BLaER1 treated with 17β-estradiol and CSF1 and Interleukin-3, amounts not matched to agents 10 nM and 100 nM (cell line): ENCODE data around the gene FBLN2.

Experiments
- H3K27ac ChIP-seq, 11 experiments: shearing (Covaris generic); formaldehyde crosslinking; 2 replicates each; pipeline ENCODE4 v1.8.1; 2022
- H3K27me3 ChIP-seq, 11 experiments: shearing (Covaris generic); formaldehyde crosslinking; 2 replicates each; pipeline ENCODE4 v1.8.1; 2022
- H3K36me3 ChIP-seq, 11 experiments: shearing (Covaris generic); formaldehyde crosslinking; 2 replicates each; pipeline ENCODE4 v1.8.1; 2022
- H3K4me1 ChIP-seq, 10 experiments: shearing (Covaris generic); formaldehyde crosslinking; 2 replicates each; pipeline ENCODE4 v1.8.1; 2022
- H3K4me2 ChIP-seq, 11 experiments: shearing (Covaris generic); formaldehyde crosslinking; 2 replicates each; pipeline ENCODE4 v1.8.1; 2022
- H3K4me3 ChIP-seq, 10 experiments: shearing (Covaris generic); formaldehyde crosslinking; 2 replicates each; pipeline ENCODE4 v1.8.1; 2022
- H3K9ac ChIP-seq, 11 experiments: shearing (Covaris generic); formaldehyde crosslinking; 2 replicates each; pipeline ENCODE4 v1.8.1; 2022
- H3K9me3 ChIP-seq, 11 experiments: shearing (Covaris generic); formaldehyde crosslinking; replicated peaks in 1 of 11; 2 replicates each; pipeline ENCODE4 v1.8.1; 2022
- H4K20me1 ChIP-seq, 11 experiments: shearing (Covaris generic); formaldehyde crosslinking; 2 replicates each; pipeline ENCODE4 v1.8.1; 2022
- Cebpa-rat ChIP-seq, 11 experiments: shearing (Covaris generic); IDR thresholded peaks; 2 replicates each; pipeline ENCODE4 v1.8.1; 2022

FBLN2 gene

DNA sequence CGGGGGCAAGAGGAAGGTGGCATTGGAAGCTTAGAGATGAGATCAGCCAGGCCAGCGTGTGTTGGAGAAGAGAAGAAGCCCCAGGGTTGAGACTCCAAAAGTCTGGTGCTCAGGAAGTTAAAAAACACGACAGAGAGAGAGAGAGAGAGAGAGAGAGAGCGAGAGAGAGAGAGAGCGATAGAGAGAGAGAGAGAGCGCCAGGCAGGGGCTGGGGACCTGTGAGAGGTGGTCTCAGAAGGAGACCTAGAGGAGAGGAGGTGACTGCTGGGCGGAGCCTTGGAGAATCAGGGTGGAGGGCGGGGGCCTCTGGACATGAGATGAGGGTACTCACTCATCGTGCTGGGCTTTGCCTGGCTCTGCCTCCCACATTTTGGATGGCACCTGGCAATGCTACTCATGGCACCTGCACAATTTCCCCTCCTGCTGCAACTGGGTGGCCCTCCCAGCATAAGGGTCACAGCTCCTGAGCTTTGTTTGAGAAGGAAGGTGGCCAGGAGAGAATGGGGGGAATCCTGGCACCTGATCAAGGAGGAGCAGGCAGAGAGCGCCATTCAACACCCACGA, 51.0 kb downstream of the FBLN2 start:
- Histone ChIP-seq H3K27ac (no peak overlapping the region), H3K27me3 (no peaks in the 10 kb centered on the region)

DNA sequence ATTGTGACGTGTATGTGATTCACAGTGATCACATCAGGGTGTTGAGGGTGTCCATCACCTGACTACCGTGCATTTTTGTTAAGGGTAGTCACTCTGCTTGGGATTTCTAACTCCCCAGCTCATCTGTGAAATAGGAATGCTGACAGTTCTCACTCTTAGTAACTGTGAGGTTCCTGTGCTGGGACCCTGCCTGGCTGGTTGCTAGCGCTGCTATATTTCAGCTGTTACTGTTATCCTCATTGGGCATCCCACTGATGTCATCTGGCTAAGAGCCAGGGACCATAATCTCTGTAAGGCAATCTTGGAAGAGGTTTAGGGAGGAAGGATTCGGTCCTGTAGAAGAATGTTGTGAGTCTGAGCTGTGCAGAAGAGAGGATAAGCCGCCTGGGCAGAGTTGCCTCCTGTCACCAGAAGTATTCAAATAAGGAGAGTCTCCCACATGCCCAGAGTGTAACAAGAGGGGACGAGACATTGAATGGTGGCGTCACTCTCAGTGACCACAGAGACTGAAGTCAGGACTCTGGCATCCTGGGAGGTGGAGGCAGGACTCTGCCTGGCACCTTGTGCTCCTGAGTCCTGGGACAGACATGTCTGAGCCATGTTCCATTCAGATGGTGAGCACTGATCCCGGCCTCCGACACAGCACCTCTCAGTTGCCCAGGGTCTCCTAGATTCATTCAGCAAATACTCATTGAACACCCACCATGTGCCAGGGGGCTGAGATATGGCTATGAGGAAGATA, 52.2 kb downstream of the FBLN2 start:
- Histone ChIP-seq H3K4me1 (peaks cover 0 to 23% (median 16%) of the 10 kb centered on the region in 10 experiments; a peak in 16 of 20 replicates), H3K27ac (no peak overlapping the region), H4K20me1 (no peaks in the 10 kb centered on the region), H3K4me3 (no peak overlapping the region), H3K9me3 (no peaks in the 10 kb centered on the region), H3K27me3 (no peaks in the 10 kb centered on the region), H3K36me3 (no peaks in the 10 kb centered on the region), H3K9ac (no peak overlapping the region), H3K4me2 (no peak overlapping the region)
- TF ChIP-seq Cebpa-rat (IDR thresholded peaks at IDR 0.05): no peak

More for the DNA sequence above, 51.0 kb downstream of the FBLN2 start:
- Histone ChIP-seq H3K4me3 (no peak overlapping the region), H4K20me1 (no peaks in the 10 kb centered on the region), H3K36me3 (no peaks in the 10 kb centered on the region), H3K9me3 (no peaks in the 10 kb centered on the region), H3K4me1 (peaks cover 0 to 23% (median 16%) of the 10 kb centered on the region in 10 experiments; a peak in 16 of 20 replicates), H3K9ac (no peak overlapping the region), H3K4me2 (no peak overlapping the region)
- no peak for TF ChIP-seq Cebpa-rat (IDR thresholded peaks at IDR 0.05)

DNA sequence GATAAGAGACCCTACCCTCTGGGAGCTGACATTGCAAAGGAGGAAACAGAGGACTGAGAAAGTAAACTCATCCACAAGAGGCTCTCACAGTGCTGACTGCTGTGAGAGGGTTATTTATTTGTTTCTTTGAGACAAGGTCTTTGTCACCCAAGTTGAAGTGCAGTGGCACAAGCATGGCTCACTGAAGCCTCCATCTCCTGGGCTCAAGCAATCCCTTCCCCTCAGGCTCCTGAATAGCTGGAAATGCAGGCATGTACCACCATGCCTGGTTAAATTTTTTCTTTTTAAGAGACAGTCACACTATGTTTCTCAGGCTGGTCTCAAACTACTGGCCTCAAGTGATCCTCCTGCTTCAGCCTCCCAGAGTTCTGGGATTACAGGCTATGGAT, 52.8 kb downstream of the FBLN2 start:
- H3K27me3 ChIP-seq: no peaks in the 10 kb centered on the region
- no peaks in the 10 kb centered on the region for H4K20me1 ChIP-seq
- H3K4me2 ChIP-seq: no peak overlapping the region
- TF ChIP-seq Cebpa-rat (IDR thresholded peaks at IDR 0.05): no peak
- no peak overlapping the region for H3K4me3 ChIP-seq
- H3K27ac ChIP-seq: no peak overlapping the region
- H3K9me3 ChIP-seq: no peaks in the 10 kb centered on the region
- no peaks in the 10 kb centered on the region for H3K36me3 ChIP-seq
- H3K4me1 ChIP-seq: peaks cover 0 to 22% (median 16%) of the 10 kb centered on the region in 10 experiments; a peak in 16 of 20 replicates
- no peak overlapping the region for H3K9ac ChIP-seq

DNA sequence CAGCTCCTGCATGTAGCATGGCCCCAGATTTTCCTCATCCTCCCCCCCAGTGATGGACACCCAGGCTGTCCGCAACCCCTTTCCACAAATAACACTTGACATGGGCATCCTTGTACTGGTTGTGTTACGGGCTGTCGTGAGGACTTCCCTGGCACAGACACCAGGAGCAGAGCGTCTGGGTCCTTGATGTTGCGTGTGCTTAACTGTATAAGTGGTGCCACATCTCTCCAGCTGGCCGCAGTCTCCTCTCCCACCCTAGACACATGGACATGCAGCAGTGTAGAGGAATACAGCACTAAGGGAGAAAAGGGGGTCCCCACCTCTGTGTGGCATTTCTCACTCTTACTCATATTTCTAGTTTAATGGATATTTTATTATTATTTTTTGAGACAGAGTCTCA, 56.6 kb downstream of the FBLN2 start:
- Histone ChIP-seq H4K20me1 (no peaks in the 10 kb centered on the region), H3K36me3 (no peaks in the 10 kb centered on the region), H3K4me1 (no peaks in the 10 kb centered on the region), H3K9ac (no peak overlapping the region), H3K4me3 (no peak overlapping the region), H3K27me3 (no peaks in the 10 kb centered on the region), H3K4me2 (no peak overlapping the region), H3K27ac (no peak overlapping the region), H3K9me3 (no peaks in the 10 kb centered on the region)
- no peak for TF ChIP-seq Cebpa-rat (IDR thresholded peaks at IDR 0.05)

DNA sequence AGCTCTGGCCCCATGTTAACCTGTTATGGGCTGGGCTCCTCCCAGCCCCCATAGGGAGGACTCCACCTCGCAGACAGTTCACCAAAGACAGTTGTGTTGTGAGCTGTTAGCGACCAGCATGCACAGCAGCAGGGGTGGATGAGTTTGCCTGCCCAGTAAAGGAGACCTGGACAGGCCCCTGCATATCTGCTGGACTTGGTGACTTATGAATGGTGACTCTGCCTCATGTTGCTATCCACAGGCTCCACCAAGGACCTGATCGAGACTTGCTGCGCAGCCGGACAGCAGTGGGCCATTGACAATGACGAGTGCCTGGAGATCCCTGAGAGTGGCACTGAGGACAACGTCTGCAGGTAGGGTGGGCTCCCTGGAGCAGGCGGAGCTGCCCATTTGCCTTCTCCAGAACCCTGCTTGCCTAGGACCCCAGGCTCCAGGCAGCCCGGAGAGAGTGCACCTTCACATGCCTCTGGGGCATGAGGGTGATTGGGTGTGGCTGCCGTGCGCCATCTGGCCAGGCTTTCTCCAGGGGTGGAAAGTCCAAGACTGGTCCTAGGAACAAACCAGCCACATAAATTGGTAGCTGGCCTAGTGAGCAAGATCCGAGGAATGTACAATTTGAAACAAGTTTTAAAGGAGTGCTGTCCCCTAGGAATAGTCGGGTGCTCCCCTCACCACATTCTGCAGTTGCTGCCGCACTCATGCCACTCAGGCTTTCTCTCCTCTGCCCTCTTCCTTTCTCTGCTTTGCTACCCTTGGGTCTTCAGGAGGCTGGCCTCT, 59.1 kb downstream of the FBLN2 start:
- H3K9ac ChIP-seq: no peak overlapping the region
- H3K36me3 ChIP-seq: no peaks in the 10 kb centered on the region
- no peak overlapping the region for H3K4me2 ChIP-seq
- peaks cover 0 to 1% (median 0%) of the 10 kb centered on the region in 11 experiments; a peak in 1 of 22 replicates for H3K9me3 ChIP-seq
- H3K4me1 ChIP-seq: peaks cover 0 to 5% (median 0%) of the 10 kb centered on the region in 10 experiments; a peak in 1 of 20 replicates
- H3K27me3 ChIP-seq: no peaks in the 10 kb centered on the region
- H3K27ac ChIP-seq: no peak overlapping the region
- TF ChIP-seq Cebpa-rat (IDR thresholded peaks at IDR 0.05): no peak
- no peak overlapping the region for H3K4me3 ChIP-seq
- H4K20me1 ChIP-seq: no peaks in the 10 kb centered on the region

DNA sequence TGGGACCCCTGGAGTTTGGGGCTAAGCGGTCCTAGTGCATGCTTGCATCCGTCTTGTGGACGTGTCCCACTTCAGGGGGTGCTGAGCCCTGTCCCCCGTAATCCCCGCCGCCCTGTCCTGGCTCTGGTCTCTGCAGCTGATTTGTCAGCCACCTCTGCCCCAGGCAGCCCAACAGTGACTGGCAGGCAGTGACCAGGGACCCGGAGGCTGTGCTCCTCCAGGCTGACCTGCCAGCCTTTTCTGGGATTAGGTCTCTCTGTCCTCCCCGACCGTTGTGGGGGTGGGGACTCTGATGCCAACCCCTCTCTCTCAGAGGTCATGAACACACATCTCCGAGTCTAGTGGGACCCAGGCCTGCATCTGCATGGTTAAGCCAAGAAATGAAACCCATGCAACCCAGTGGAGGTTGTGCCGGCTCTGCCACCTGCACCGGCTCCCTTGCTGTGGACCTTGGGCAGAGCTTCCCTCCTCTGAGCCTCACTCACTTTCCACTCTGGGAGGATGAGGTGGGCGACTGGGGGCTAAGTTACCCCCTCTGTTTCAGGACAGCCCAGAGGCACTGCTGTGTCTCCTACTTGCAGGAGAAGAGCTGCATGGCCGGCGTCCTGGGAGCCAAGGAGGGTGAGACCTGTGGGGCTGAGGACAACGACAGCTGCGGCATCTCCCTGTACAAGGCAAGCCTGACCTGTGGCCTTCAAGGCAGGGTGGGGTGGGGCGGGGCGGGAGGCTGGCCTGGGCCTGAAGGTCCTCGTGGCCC, 60.2 kb downstream of the FBLN2 start:
- Histone ChIP-seq H3K27ac (no peak overlapping the region), H3K4me1 (peaks cover 0 to 6% (median 0%) of the 10 kb centered on the region in 10 experiments; a peak in 1 of 20 replicates), H3K9me3 (peaks cover 0 to 11% (median 0%) of the 10 kb centered on the region in 11 experiments; a peak in 7 of 22 replicates), H3K36me3 (no peaks in the 10 kb centered on the region), H3K27me3 (no peaks in the 10 kb centered on the region), H3K4me3 (no peak overlapping the region), H3K9ac (no peak overlapping the region), H3K4me2 (no peak overlapping the region), H4K20me1 (no peaks in the 10 kb centered on the region)
- no peak for TF ChIP-seq Cebpa-rat (IDR thresholded peaks at IDR 0.05)

DNA sequence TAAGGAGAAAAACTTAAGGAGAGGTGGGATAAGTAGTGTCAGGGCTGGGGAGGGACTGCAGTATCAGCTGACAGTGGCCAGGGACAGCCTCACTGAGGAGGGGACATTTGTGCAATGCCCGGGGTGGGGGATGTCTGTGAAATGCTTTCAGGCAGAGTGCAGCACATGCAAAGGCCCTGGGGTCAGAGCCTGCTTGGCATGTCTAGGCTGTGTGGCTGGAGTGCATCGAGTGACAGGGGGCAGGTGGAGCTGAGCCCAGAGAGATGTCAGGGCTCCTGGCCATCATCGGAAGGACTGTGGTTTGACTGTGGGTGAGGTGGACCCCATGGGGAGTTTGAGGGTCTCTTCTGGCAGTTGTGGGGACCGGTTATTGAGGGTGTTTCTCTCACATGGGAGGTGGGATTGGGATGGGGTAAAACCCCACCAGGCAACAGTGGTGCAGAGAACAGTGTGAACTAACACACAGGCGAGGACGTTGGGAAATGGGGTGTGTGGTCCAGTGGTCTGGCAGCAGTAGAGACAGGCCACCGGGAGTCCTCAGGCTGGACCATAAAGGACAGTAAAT, 61.2 kb downstream of the FBLN2 start:
- H3K27ac ChIP-seq: no peak overlapping the region
- no peak for TF ChIP-seq Cebpa-rat (IDR thresholded peaks at IDR 0.05)
- H3K27me3 ChIP-seq: no peaks in the 10 kb centered on the region
- no peak overlapping the region for H3K9ac ChIP-seq
- no peaks in the 10 kb centered on the region for H4K20me1 ChIP-seq
- H3K4me1 ChIP-seq: peaks cover 0 to 6% (median 0%) of the 10 kb centered on the region in 10 experiments; a peak in 1 of 20 replicates
- H3K36me3 ChIP-seq: no peaks in the 10 kb centered on the region
- H3K4me3 ChIP-seq: no peak overlapping the region
- H3K9me3 ChIP-seq: peaks cover 0 to 11% (median 0%) of the 10 kb centered on the region in 11 experiments; a peak in 7 of 22 replicates
- no peak overlapping the region for H3K4me2 ChIP-seq

DNA sequence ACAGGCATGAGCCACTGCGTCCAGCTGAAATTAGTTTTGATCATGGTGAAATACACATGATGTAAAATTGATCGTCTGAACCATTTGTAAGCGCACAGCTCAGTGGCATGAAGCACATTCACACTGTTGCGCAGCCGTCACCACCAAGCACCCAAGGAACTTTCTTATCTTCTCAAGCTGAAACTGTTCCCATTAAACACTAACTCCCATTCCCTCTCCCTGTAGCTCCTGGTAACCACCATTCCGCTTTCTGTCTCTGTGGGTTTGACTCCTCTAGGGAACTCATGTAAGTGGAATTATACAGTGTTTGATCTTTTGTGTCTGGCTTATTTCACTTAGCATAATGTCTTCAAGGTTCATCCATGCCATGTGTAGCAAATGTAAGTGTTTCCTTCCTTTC, 62.3 kb downstream of the FBLN2 start:
- H3K27me3 ChIP-seq: no peaks in the 10 kb centered on the region
- H3K9ac ChIP-seq: no peak overlapping the region
- H3K4me2 ChIP-seq: no peak overlapping the region
- peaks cover 0 to 11% (median 0%) of the 10 kb centered on the region in 11 experiments; a peak in 7 of 22 replicates for H3K9me3 ChIP-seq
- TF ChIP-seq Cebpa-rat (IDR thresholded peaks at IDR 0.05): no peak
- H3K4me3 ChIP-seq: no peak overlapping the region
- H3K36me3 ChIP-seq: no peaks in the 10 kb centered on the region
- H3K4me1 ChIP-seq: peaks cover 0 to 6% (median 0%) of the 10 kb centered on the region in 10 experiments; a peak in 1 of 20 replicates
- no peaks in the 10 kb centered on the region for H4K20me1 ChIP-seq
- H3K27ac ChIP-seq: no peak overlapping the region
